Neural cell (in vitro differentiated cells): ENCODE data around the gene NKAIN2.

Source experiments
- EP300 ChIP-seq: fragments of 450-650 bp; conservative IDR thresholded peaks from 2 replicates; pipeline ENCODE4 v1.6.1; 2014; ENCODE audit warnings: antibody characterized with exemption, mild to moderate bottlenecking, moderate library complexity; ENCODE audit not compliant: poor library complexity, severe bottlenecking
- EZH2 ChIP-seq: fragments of 200-600, 300-800 bp; shearing (Covaris generic), sonication (generic); IDR thresholded peaks from 2 replicates; pipeline ENCODE4 v1.6.1; 2014; ENCODE audit warnings: antibody characterized with exemption, low read length, borderline replicate concordance, mild to moderate bottlenecking; ENCODE audit not compliant: insufficient read depth, poor library complexity, severe bottlenecking
- POLR2AphosphoS5 ChIP-seq: IDR thresholded peaks from 2 replicates; pipeline ENCODE4 v1.6.1; 2012
- RAD21 ChIP-seq: fragments of 450-650 bp; conservative IDR thresholded peaks from 2 replicates; pipeline ENCODE4 v1.6.1; 2014; ENCODE audit warnings: antibody characterized with exemption, mild to moderate bottlenecking, moderate library complexity
- SMC3 ChIP-seq: fragments of 450-650 bp; conservative IDR thresholded peaks from 2 replicates; pipeline ENCODE4 v1.6.1; 2014; ENCODE audit warnings: antibody characterized with exemption, mild to moderate bottlenecking, moderate library complexity; ENCODE audit not compliant: poor library complexity
- TAF1 ChIP-seq: IDR thresholded peaks from 2 replicates; pipeline ENCODE4 v1.6.1; 2012; ENCODE audit warnings: low read depth
- TF ChIP-seq, protein P1 (sequence below): fragments of 450-650 bp; IDR thresholded peaks from 2 replicates; pipeline ENCODE4 v1.5.1; 2014; ENCODE audit warnings: antibody characterized with exemption, mild to moderate bottlenecking, moderate library complexity; ENCODE audit not compliant: poor library complexity, severe bottlenecking
- TF ChIP-seq, protein P2 (sequence below): IDR thresholded peaks from 2 replicates; pipeline ENCODE4 v1.6.1; 2012; ENCODE audit warnings: borderline replicate concordance

DNA sequence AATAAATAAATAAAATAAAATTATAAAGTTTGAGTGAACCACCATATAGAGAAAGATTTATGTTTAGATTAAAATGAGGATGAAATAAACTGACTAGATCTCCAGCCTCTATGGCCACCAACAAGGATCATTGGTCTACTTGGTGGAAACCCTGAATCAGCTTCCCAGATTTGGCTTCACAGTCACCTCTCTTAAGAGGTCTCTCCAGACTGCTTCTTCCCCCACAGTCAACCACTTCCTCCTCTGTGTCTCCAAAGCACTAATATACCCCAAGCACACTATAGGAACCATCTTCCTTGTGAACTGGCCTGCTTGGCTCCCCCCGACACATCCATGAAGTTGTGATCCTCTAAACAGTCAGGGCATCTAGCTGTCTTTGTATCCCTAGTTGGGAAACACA, 629.0 kb downstream of the NKAIN2 start:
- TF ChIP-seq, protein P1, sequence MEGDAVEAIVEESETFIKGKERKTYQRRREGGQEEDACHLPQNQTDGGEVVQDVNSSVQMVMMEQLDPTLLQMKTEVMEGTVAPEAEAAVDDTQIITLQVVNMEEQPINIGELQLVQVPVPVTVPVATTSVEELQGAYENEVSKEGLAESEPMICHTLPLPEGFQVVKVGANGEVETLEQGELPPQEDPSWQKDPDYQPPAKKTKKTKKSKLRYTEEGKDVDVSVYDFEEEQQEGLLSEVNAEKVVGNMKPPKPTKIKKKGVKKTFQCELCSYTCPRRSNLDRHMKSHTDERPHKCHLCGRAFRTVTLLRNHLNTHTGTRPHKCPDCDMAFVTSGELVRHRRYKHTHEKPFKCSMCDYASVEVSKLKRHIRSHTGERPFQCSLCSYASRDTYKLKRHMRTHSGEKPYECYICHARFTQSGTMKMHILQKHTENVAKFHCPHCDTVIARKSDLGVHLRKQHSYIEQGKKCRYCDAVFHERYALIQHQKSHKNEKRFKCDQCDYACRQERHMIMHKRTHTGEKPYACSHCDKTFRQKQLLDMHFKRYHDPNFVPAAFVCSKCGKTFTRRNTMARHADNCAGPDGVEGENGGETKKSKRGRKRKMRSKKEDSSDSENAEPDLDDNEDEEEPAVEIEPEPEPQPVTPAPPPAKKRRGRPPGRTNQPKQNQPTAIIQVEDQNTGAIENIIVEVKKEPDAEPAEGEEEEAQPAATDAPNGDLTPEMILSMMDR = no peak
- TF ChIP-seq RAD21 = no peak
- TF ChIP-seq TAF1 = no peak
- no peak for TF ChIP-seq SMC3
- no peak for TF ChIP-seq EP300
- TF ChIP-seq POLR2AphosphoS5 = no peak
- TF ChIP-seq, protein P2, sequence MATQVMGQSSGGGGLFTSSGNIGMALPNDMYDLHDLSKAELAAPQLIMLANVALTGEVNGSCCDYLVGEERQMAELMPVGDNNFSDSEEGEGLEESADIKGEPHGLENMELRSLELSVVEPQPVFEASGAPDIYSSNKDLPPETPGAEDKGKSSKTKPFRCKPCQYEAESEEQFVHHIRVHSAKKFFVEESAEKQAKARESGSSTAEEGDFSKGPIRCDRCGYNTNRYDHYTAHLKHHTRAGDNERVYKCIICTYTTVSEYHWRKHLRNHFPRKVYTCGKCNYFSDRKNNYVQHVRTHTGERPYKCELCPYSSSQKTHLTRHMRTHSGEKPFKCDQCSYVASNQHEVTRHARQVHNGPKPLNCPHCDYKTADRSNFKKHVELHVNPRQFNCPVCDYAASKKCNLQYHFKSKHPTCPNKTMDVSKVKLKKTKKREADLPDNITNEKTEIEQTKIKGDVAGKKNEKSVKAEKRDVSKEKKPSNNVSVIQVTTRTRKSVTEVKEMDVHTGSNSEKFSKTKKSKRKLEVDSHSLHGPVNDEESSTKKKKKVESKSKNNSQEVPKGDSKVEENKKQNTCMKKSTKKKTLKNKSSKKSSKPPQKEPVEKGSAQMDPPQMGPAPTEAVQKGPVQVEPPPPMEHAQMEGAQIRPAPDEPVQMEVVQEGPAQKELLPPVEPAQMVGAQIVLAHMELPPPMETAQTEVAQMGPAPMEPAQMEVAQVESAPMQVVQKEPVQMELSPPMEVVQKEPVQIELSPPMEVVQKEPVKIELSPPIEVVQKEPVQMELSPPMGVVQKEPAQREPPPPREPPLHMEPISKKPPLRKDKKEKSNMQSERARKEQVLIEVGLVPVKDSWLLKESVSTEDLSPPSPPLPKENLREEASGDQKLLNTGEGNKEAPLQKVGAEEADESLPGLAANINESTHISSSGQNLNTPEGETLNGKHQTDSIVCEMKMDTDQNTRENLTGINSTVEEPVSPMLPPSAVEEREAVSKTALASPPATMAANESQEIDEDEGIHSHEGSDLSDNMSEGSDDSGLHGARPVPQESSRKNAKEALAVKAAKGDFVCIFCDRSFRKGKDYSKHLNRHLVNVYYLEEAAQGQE = no peak
- TF ChIP-seq EZH2 = no peak
